Thyroid gland (tissue), 4 donors: ENCODE measurements around the gene PI16.

Source experiments
- CTCF ChIP-seq, 6 experiments: fragments of 200-600 bp in 3 of 6; fragments of 450-650 bp in 3 of 6; sonication (generic) in 3 of 6; IDR thresholded peaks; one replicate each; pipeline ENCODE4 v1.5.1; 2016 to 2019; ENCODE audit warnings: antibody characterized with exemption in 6 of 6, mild to moderate bottlenecking in 2 of 6, inconsistent platforms in 1 of 6, moderate library complexity in 1 of 6
- POLR2A ChIP-seq, 2 donors: fragments of 450-650 bp; IDR thresholded peaks; one replicate each; pipeline ENCODE4 v1.6.1; 2017; ENCODE audit warnings: antibody characterized with exemption in 2 of 2, mild to moderate bottlenecking in 2 of 2, moderate library complexity in 1 of 2

- TF ChIP-seq CTCF (IDR thresholded peaks at IDR 0.05) (no peak), POLR2A (IDR thresholded peaks at IDR 0.05) (no peak)
Measured at GRCh38 chr6:36916126-36916525, 38.4 kb upstream of the PI16 start.
